ENCODE data around the gene MAPK4. TPM values are rescaled to one million over a fixed set of nuclear protein-coding genes. Genes with fewer than 3 reads are reported as not detected.

The MAPK4 gene
- total and polyA plus RNA-seq, 2 donors from 2014 or later, result 9.0 to 9.2 TPM

DNA sequence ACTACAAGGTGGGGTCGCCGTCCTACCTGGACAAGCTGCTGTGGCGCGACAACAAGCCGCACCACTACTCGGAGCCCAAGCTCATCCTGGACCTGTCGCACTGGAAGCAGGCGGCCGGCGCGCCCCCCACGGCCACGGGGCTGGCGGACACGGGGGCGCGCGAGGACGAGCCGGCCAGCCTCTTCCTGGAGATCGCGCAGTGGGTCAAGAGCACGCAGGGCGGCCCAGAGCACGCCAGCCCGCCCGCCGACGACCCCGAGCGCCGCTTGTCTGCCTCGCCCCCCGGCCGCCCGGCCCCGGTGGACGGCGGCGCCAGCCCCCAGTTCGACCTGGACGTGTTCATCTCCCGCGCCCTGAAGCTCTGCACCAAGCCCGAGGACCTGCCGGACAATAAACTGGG, 169.5 kb downstream of the MAPK4 start:
- Histone ChIP-seq H3K4me1 (ENCODE audit: control insufficient read depth in 2 of 3, insufficient read depth in 2 of 3, low read depth in 1 of 3, low read length in 3 of 3) (no peaks in the 10 kb centered on the region), H3K27ac (ENCODE audit: low read depth in 2 of 2, low read length in 2 of 2) (no peak overlapping the region), H3K27me3 (ENCODE audit: control insufficient read depth, insufficient read depth, low read length) (no peaks in the 10 kb centered on the region), H3K9me3 (ENCODE audit: control insufficient read depth in 2 of 3, insufficient read depth in 1 of 3, low read length in 3 of 3) (no peaks in the 10 kb centered on the region), H3K9ac (ENCODE audit: low read length in 3 of 3) (no peak overlapping the region), H3K36me3 (ENCODE audit: control insufficient read depth in 2 of 3, insufficient read depth in 3 of 3, low read length in 3 of 3) (no peaks in the 10 kb centered on the region), H3K4me3 (ENCODE audit: low read length in 3 of 3) (no peak overlapping the region)
- intact Hi-C loops (cut with DNase I), result no loop called here
- TF ChIP-seq, protein P1, sequence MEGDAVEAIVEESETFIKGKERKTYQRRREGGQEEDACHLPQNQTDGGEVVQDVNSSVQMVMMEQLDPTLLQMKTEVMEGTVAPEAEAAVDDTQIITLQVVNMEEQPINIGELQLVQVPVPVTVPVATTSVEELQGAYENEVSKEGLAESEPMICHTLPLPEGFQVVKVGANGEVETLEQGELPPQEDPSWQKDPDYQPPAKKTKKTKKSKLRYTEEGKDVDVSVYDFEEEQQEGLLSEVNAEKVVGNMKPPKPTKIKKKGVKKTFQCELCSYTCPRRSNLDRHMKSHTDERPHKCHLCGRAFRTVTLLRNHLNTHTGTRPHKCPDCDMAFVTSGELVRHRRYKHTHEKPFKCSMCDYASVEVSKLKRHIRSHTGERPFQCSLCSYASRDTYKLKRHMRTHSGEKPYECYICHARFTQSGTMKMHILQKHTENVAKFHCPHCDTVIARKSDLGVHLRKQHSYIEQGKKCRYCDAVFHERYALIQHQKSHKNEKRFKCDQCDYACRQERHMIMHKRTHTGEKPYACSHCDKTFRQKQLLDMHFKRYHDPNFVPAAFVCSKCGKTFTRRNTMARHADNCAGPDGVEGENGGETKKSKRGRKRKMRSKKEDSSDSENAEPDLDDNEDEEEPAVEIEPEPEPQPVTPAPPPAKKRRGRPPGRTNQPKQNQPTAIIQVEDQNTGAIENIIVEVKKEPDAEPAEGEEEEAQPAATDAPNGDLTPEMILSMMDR (IDR thresholded peaks at IDR 0.05; ENCODE audit: borderline replicate concordance, extremely low read depth, insufficient read depth), result no peak
- no peak for FAIRE-seq
- DNase-seq, result no peak

DNA sequence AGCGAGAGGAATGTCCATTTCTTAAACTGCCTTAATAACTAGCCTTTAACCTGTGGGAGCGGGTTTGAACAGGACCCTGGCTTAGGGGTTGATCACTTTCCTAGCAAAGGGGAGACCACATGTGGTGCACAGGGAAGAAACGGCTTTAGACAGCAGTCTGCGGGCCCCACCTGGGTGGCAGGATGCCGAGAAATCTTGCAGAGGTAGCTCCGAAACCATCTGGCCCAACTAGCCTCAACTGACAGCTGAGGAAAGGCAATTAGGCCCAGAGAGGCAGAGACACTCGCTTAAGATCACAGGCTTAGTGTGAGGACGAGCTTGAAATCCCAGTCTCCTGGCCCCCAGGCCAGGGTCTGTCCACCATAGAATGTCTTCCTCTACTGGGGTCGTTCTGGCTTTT, 170.1 kb downstream of the MAPK4 start:
- intact Hi-C loops (cut with DNase I), result no loop called here
- Histone ChIP-seq H3K4me3 (ENCODE audit: low read length in 3 of 3) (no peak overlapping the region), H3K9ac (ENCODE audit: low read length in 3 of 3) (no peak overlapping the region), H3K9me3 (ENCODE audit: control insufficient read depth in 2 of 3, insufficient read depth in 1 of 3, low read length in 3 of 3) (no peaks in the 10 kb centered on the region), H3K36me3 (ENCODE audit: control insufficient read depth in 2 of 3, insufficient read depth in 3 of 3, low read length in 3 of 3) (no peaks in the 10 kb centered on the region), H3K27ac (ENCODE audit: low read depth in 2 of 2, low read length in 2 of 2) (no peak overlapping the region), H3K4me1 (ENCODE audit: control insufficient read depth in 2 of 3, insufficient read depth in 2 of 3, low read depth in 1 of 3, low read length in 3 of 3) (no peaks in the 10 kb centered on the region), H3K27me3 (ENCODE audit: control insufficient read depth, insufficient read depth, low read length) (no peaks in the 10 kb centered on the region)
- FAIRE-seq (no peak), DNase-seq (no peak)
- TF ChIP-seq, protein P1 (IDR thresholded peaks at IDR 0.05; ENCODE audit: borderline replicate concordance, extremely low read depth, insufficient read depth), result no peak

DNA sequence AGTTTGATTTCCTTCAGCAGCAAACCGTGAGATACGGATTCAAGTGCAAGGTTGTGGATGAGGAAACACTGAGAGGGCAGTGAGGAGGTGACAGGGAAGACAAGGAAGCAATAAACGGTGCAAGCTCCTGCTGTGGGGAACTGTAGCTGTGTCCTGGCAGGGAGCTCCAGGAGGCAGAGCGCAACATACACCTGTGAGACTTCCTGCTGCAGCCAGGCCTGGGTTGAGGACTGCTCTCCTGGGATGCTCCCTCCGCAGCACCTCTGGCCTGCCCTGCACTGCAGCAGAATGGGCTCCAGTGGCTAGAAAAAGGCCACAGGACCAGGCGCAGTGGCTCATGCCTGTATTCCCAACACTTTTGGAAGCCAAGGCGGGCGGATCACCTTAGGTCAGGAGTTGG, 174.5 kb downstream of the MAPK4 start:
- Histone ChIP-seq H3K27ac (ENCODE audit: low read depth in 2 of 2, low read length in 2 of 2) (no peak overlapping the region), H3K27me3 (ENCODE audit: control insufficient read depth, insufficient read depth, low read length) (no peaks in the 10 kb centered on the region), H3K9ac (ENCODE audit: low read length in 3 of 3) (no peak overlapping the region), H3K9me3 (ENCODE audit: control insufficient read depth in 2 of 3, insufficient read depth in 1 of 3, low read length in 3 of 3) (no peaks in the 10 kb centered on the region), H3K36me3 (ENCODE audit: control insufficient read depth in 2 of 3, insufficient read depth in 3 of 3, low read length in 3 of 3) (no peaks in the 10 kb centered on the region), H3K4me1 (ENCODE audit: control insufficient read depth in 2 of 3, insufficient read depth in 2 of 3, low read depth in 1 of 3, low read length in 3 of 3) (no peaks in the 10 kb centered on the region), H3K4me3 (ENCODE audit: low read length in 3 of 3) (no peak overlapping the region)
- FAIRE-seq (no peak), DNase-seq (no peak)
- TF ChIP-seq, protein P1 (IDR thresholded peaks at IDR 0.05; ENCODE audit: borderline replicate concordance, extremely low read depth, insufficient read depth), result no peak
- intact Hi-C loops (cut with DNase I), result no loop called here

DNA sequence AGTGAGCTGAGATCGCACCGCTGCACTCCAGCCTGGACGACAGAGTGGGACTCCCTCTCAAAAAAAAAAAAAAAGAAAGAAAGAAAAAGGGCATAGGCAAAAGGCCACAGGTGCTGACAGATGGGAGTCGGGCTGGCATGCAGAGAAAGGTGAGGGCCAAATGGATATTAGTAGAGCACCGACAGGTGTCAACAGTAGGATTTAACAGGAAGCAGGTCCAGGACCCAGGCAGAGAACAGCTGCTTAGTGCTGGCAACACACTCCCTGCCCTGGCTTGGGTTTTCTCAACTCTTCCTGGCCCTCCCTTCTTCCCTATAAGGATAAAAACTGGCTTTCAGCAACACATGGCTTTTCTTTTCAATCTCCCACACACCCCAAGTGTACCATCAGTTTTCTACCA, 175.0 kb downstream of the MAPK4 start:
- no peak for FAIRE-seq
- Histone ChIP-seq H3K4me1 (ENCODE audit: control insufficient read depth in 2 of 3, insufficient read depth in 2 of 3, low read depth in 1 of 3, low read length in 3 of 3) (no peaks in the 10 kb centered on the region), H3K27ac (ENCODE audit: low read depth in 2 of 2, low read length in 2 of 2) (no peak overlapping the region), H3K9ac (ENCODE audit: low read length in 3 of 3) (no peak overlapping the region), H3K9me3 (ENCODE audit: control insufficient read depth in 2 of 3, insufficient read depth in 1 of 3, low read length in 3 of 3) (no peaks in the 10 kb centered on the region), H3K27me3 (ENCODE audit: control insufficient read depth, insufficient read depth, low read length) (no peaks in the 10 kb centered on the region), H3K4me3 (ENCODE audit: low read length in 3 of 3) (no peak overlapping the region), H3K36me3 (ENCODE audit: control insufficient read depth in 2 of 3, insufficient read depth in 3 of 3, low read length in 3 of 3) (no peaks in the 10 kb centered on the region)
- intact Hi-C loops (cut with DNase I), result no loop called here
- TF ChIP-seq, protein P1 (IDR thresholded peaks at IDR 0.05; ENCODE audit: borderline replicate concordance, extremely low read depth, insufficient read depth), result no peak
- DNase-seq, result no peak
